Jurkat, Clone E6-1 (cell line): ENCODE measurements around the gene CLPX. TPM values are rescaled to one million over a fixed set of nuclear protein-coding genes. Genes with fewer than 3 reads are reported as not detected.
"Not testable (repeated sequence)": the region's sequence is repeated elsewhere in the genome, so short reads cannot be mapped to it uniquely, and the experiment has no call there.

Source experiments
- DNase-seq: peaks from one replicate; pipeline ENCODE4 v3.0.0-alpha.2; 2011; ENCODE audit warnings: low read depth, low spot score
- H3K4me3 ChIP-seq: 2 replicates; pipeline ENCODE4 v1.5.1; 2011; ENCODE audit warnings: mild to moderate bottlenecking, low read length, control low read depth, moderate library complexity
- polyA plus RNA-seq: library from polyadenylated mRNA; unstranded; fragments of >200 nt; gene quantifications from one replicate; pipeline ENCODE4 v1.2.1, GENCODE V29; 2012; ENCODE audit warnings: missing spikeins; ENCODE audit not compliant: insufficient read length, insufficient read depth

CLPX gene
- polyA plus RNA-seq, result 33.9 TPM

DNA sequence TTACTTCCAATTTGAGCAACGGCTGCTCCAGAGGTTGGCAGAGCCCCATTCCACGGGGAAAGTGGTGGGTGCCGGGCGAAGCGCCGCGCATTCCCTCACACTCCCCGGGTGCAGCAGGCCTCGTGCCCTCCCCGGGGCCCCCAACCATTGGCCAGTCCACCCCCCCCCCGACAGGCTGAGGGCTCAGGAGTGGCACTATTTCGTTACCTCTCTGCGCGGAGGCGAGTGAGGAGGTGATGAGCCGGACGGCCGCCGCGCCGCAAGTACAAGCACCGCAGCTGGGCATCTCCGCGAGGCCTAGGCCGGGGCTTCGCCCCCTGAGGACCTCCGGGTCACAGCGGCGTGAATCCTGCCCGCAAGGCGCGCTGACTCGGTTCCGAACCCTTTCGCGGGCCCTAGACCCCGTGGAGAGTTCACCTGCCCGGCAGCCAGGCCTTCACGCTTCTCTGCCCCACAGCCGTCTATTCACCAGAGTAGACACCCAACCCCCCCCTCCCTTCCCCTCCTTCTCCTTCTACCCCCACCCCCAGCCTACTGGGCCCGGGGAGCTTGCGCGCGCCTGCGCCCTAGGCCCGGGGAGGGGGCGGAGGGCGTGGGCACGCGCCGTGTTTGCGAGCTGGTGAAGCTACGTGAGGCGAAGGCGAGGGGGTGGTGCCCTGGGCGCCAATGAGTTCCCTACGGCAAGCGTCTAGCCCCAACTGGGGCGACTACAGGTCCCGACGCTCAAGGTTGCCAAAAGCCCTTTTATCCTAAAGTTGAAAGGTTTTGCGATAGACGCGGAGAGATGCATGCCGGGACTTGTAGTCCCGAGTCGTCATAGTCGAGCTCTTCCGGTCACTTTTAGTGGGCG, at the start of gene CLPX:
CLPX (minus strand) TSS at position 475 of the 850 bp plus-strand sequence; CDS start at position 286, 189 bp downstream.
- peak within 1 kb of the TSS; percentile 90 for H3K4me3 ChIP-seq
- DNase-seq, result peak; percentile 98

DNA sequence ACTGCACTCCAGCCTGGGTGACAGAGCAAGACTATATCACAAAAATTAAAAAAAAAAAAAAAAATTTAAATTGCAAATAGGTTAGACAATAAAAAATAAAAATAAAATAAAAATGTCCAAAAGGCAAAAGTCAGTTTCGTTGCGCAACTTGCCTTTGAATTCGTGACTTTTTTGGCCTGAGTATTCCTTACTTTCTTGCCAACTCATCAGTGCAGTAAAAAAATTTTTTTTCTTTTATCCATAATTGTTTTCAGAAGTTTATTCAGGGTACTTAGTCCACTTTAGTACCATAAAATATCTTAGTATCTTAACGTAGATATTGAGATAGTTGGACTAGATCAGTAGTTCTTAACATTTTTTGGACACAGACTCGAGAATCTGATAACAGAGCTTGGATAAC, 48.6 kb upstream of the CLPX start:
- no peak for DNase-seq
- H3K4me3 ChIP-seq, result no peak overlapping the region

DNA sequence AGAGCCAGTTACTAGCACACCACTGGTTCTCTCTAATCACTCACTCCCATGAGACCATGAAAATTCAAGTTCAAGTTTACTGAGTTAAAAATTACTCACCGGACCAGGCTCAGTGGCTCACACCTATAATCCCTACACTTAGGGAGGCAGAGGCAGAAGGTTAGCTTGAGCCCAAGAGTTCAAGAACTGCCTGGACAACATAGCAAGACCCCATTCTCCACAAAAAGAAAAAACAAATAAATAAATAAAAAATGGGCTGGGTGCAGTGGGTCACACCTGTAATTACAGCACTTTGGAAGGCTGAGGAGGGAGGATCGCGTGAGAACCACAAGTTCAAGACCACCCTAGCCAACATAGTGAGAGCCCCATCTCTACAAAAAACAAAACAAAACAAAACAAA, 47.4 kb upstream of the CLPX start:
- no peak overlapping the region for H3K4me3 ChIP-seq
- DNase-seq, result no peak

DNA sequence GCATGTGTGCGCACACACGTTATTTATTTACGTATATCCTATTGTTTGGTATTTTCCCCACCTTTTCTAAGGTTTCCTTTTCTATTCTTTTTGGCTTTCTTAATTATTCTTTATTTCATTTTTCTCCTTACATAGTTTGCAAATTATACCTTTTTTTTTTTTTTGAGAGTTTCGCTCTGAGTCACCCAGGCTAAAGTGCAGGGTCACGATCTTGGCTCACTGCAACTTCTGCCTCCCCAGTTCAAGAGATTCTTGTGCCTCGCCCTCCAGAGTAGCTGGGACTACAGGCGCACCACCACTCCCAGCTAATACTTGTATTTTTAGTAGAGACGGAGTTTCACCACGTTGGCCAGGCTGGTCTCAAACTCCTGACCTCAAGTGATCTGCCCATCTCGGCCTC, 46.2 kb upstream of the CLPX start:
- H3K4me3 ChIP-seq, result no peak overlapping the region
- DNase-seq, result no peak

DNA sequence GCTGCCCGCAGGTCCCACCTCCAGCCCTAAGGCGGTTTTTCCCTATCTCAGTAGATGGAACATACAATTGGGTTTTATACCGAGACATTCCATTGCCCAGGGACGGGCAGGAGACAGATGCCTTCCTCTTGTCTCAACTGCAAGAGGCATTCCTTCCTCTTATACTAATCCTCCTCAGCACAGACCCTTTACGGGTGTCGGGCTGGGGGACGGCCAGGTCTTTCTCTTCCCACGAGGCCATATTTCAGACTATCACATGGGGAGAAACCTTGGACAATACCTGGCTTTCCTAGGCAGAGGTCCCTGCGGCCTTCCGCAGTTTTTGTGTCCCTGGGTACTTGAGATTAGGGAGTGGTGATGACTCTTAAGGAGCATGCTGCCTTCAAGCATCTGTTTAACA, 41.8 kb upstream of the CLPX start:
- not testable (repeated sequence) for H3K4me3 ChIP-seq, DNase-seq

DNA sequence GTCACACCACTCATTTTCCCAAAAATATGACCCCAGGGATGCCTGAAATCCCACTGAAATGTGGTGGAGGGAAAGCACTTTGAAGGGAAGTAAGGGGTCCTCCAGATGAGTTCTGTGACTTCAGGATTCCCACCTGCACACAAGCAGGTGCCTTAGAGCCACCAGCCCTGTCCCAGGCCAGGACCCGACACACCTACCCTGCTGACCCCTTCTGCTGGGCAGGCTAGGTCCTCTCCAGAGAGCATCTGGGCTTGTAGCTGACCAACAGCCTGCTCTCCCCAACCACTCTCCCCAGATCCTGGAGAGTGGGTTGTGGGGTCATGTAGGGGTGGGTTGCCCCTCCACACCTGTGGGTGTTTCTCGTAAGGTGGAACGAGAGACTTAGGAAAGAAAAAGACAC, 41.1 kb upstream of the CLPX start:
- H3K4me3 ChIP-seq, result no peak overlapping the region
- DNase-seq, result no peak

DNA sequence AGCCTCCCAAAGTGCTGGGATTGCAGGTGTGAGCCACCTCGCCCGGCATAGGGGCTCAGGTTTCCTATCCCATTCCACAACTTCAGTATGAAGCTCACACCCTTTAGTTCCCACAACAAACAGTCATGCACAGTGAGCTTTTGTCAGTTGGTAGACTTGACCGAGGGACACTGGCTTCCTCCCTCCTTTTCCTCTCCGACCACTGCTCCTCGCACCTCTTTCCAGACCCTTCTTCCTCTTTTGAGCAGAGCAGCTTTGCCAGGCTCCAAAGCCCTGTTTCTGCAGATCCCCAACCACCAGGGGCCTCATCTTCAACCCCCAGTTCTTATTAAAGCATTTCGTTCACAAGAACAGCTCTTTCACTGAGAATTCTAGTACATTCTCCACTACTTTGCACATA, 38.9 kb upstream of the CLPX start:
- no peak overlapping the region for H3K4me3 ChIP-seq
- DNase-seq, result no peak

DNA sequence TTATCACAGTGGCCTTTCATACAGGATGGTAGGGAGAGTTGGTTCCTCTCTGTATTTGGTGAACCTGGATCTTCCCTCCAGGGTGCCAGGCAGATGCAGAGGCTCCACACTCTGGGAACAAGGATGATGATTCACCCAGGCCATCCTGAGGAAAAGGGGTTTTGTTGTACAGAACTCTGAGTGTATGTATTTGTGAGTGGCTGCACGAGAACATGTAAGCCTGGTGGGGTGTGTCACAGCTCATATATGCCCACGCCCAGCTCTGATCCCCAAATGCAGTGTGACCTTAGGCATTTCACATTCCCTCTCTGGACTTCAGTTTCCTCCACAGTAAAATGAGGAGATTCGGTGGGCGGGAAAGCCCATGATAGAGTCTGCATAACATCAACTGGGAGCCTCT, 37.7 kb upstream of the CLPX start:
- no peak for DNase-seq
- H3K4me3 ChIP-seq, result no peak overlapping the region

DNA sequence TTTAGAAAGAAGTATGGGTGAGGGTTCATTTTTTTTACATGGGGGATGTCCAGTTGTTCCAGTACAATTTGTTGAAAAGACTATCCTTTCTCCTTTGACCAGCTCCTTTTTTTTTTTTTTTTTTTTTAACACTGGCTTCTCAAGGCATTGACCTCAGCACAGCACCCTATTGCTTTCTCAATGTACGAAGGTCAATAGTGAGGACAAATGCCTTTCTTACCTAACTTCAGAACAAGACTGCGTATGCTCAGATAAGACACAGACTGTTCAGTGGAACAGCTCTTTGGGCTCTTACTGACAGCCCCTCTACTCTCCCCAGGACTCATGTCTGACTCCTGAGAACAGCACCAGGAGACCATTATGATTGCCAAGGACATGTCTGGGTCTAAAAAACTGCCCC, 36.6 kb upstream of the CLPX start:
- H3K4me3 ChIP-seq, result no peak overlapping the region
- no peak for DNase-seq

DNA sequence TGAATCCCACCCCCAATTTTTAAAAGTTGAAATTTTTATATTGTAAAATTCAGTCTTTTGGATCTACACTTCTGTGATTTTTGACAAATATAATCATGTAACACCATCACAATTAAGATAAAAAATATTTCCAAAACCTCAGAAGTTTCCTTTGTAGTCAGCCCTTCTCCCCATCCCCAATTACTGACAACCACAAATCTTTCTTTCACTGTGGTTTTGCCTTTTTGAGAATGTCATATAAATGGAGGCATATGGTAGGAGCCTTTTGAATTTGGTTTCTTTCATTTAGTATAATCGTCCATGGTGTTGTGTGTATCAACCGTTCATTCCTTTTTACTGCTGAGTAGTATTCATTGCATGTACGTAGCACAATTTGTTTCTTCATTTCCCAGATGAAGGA, 34.0 kb upstream of the CLPX start:
- peak; percentile 22 for DNase-seq
- no peak overlapping the region for H3K4me3 ChIP-seq

DNA sequence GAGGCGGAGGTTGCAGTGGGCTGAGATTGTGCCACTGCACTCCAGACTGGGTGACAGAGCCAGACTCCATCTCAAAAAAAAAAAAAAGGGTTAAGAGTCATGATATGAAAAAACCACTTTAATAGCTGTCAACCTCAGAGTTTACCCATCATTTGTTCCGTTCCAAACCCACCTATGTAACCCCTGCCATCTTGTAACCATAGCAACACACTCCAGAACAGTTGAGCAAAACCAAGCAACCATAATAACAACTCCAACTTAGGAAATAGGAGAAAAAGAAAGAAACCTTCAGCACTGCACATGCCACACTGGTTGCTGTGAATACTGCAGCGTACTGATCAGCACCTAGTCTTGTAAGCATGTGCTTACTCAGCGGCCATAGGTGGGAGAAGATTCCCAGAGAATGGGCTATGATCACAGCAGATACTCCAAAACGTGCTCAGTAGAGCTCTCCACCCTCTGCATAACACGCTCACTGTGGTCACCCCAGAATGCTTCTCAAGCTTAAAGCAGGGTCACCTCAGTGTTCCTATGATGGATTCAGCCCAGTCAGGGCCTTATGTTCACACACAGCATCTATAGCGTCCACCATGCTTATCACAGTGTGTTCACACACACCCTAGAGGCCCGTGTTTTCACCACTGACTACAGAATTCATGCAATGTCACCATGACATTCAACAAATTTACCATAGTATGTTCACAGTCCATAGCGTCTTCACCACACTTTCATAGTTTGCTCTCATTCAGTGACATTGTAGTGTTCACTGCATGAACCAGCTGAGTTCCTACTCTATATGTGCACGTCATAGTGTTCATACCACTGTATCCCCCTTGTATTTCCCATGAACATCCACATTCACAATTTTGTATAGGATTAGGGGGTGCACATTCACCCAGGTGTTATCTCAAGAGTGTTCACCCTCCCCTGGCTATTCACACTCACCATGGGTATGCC, 32.7 kb upstream of the CLPX start:
- H3K4me3 ChIP-seq, result no peak overlapping the region
- peak; percentile 80 for DNase-seq

DNA sequence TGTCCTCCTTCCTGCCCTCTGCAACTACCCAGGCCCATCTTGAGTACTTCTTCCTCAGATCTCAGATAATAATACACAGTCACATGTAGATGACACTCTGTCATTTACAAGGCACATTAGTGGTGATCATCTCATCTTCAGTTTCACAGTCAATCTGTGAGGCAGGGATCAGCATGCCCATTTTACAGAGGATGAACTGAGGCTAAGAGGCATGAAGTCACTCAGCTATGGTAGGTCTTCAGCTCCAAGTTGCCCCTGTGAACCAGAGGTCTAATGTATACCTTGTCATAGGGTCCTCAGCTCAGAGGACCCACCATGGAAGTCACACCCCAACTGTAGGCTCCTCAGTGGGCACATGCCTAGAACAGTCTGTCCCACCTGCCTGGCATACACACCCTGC, 30.4 kb upstream of the CLPX start:
- DNase-seq, result no peak
- H3K4me3 ChIP-seq, result no peak overlapping the region

DNA sequence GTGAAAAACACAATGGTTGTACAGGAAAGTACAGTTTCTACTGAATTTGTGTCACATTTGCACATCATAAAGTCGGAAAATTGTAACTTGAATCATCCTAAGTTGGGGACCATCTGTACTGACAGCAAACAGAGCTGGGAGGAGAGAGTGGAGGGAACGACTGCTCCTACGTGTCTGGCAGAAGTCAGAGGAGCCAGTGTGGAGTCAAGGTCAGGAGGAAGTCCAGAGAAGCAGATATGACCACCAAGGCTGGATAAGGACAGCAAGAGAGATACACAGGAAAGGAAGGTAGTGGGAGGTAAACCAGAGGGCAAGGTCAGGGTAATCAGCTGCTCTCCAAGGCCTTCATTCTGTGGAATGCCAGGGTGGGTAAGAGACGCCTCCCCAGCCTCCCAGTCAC, 28.9 kb upstream of the CLPX start:
- DNase-seq, result no peak
- no peak overlapping the region for H3K4me3 ChIP-seq

DNA sequence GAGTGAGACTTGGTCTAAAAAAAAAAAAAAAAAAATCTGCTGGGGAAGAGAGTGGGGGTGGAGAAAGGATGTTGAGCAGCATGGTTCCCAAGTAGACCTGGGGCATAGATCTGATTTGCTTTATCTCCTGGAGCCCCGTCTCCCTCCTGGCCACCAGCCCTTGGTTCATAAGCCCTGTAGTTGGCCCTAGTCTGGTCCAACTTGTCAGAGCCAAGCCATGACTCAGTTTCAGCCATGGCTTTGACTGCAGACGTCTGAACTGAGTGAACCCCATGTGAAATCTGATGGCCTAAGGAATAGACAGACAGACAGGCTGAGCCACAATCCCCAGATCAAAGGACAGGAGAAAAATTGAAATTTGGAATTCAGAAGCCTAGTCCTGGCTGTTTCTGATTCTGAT, 28.1 kb upstream of the CLPX start:
- DNase-seq, result no peak
- H3K4me3 ChIP-seq, result no peak overlapping the region

DNA sequence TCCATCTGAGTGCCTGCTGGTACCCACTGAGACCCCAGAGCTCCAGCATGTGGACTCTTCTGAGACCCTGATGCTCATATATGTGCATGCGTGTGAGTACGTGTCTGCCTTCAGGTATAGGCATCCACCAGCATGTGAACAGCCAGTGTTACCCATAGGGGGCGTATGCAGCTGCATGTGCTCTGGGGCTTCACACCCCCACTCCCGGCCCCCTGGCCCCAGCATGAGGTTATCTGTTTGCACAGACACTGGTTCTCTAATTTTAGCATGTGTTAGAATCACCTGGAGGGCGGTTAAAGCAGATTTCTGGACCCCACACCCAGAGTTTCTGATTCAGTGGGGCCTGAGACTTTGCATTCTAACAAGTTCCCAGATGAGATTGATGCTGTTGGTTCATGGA, 27.0 kb upstream of the CLPX start:
- peak; percentile 64 for DNase-seq

DNA sequence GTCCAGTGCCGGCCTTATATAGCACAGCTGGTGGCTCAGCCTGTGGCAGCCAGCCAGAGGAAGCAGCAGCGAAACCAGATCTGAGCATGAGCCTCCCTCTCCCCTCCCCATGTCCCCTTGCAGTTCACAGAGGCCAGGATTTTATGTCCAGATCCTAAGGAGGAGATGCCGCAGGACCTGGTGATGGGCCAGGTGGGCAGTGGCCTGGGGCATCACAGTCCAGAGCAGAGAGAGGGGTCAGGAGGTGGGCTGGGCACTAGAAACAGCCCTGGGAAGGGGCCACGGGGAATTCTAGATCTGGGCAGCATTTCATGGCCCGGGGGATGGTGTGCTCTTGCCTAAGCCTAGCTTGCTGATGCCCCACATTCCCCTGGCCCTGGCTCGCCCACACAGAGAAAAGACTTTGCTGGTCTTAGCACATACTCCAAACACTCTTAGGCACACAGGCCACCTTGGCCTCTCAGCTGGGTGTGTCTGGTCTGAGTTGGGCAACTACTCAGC, 26.4 kb upstream of the CLPX start:
- no peak overlapping the region for H3K4me3 ChIP-seq
- DNase-seq, result no peak

More for the DNA sequence above, 27.0 kb upstream of the CLPX start:
- H3K4me3 ChIP-seq, result no peak overlapping the region

DNA sequence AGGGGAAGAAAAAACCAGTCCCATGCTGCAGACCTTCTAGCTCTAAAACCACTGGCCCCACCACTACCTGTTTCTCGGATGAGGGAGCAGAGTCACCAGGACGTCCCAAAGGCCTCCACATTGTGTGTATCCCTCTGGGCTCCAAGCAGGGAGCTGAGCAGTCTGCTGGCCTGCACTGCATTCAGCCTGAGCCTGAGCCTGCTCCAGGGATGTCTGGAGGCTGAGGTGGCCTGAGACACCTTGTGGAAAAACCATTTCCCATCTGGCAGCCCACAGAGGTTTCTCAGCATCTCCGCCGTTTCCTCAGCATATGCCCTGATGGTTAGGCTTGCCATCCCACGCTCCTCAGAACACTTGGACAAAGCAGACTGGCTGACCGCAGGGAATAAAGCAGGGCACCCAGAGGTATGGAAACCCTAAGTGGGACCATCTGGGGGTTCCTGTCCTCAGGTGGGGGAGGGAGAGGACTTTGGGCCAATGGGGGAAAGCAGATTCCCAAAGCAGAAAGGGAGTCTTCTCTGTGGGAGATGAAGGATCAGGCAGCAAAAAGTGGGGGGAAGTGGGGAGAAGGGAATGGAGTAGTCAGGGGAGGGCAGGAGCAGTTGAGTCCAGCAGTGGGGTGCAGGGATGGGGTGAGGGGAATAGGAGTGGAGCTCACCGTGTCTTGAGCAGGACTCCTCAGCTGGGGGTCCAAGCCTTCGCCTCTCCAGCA, 25.8 kb upstream of the CLPX start, which contains the start of gene CILP:
CILP (minus strand) TSS at position 704 of the 712 bp plus-strand sequence. CDS start 1,718 bp downstream, outside the sequence.
- no peak within 1 kb of the TSS for H3K4me3 ChIP-seq
- no peak for DNase-seq

DNA sequence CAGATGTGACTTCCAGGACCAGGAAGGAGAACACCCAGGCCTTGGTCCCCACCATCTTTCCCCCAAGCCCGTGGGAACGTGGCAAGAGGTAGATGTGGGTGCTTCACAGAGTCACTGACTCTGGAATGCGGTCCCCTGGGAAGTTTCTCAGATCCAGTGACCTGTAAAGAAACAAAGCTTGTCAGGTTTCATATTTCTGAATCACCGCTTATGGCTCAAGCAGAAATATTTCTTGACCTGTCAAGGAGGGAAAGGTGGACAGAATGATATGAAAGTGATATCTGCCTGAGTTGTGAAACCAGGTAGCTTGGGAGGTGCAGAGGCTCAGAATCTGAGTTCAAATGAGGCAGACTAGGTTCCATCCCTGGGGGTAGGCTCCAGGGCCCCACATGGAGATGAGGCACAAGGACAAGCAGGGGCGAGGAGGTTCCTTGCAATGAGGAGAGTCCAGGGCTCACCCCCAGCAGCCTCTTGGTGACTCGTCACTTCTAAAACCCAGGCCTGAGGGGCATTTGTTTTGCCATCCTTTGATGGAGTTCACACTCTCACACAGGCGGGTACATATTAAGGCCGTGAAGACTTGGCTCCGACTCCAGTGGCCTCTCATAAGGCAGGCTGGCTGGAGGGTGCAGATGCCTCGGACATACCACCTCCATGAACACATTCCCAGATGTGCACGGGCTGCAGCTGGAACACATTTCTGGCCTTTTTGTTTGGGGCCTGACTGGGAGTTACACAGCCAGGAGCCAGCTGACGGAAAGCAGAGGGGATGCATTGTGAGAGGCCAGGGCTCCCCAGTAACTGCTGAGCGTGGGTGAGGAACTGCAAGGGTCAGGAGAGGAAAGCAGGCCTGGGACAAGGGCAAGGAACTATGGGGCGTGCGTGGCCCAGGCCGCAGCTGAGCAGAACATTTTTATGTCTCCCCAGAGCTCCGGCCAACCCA, 24.8 kb upstream of the CLPX start:
- no peak for DNase-seq
- H3K4me3 ChIP-seq, result no peak overlapping the region
